HG02970 (cell line): ENCODE data around the gene ADAMTS12.

ENCODE experiments used
- ATAC-seq: cut with Tn5 transposase; IDR thresholded peaks from one replicate; pipeline ENCODE4 v1.9.1; 2021; ENCODE audit warnings: mild to moderate bottlenecking, moderate library complexity, moderate number of reproducible peaks; ENCODE audit not compliant: unreplicated experiment, low FRiP score

The ADAMTS12 gene

GRCh38 chr5:33725806-33726205 lies 166.0 kb downstream of the ADAMTS12 start:
- no peak for ATAC-seq

- ATAC-seq = no peak
Observed at GRCh38 chr5:33721491-33722200, 170.1 kb downstream of the ADAMTS12 start.

- no peak for ATAC-seq
Observed at GRCh38 chr5:33720176-33720575, 171.6 kb downstream of the ADAMTS12 start.

GRCh38 chr5:33719769-33720168 lies 172.0 kb downstream of the ADAMTS12 start:
- no peak for ATAC-seq

GRCh38 chr5:33715661-33716060 lies 176.1 kb downstream of the ADAMTS12 start:
- ATAC-seq = no peak

GRCh38 chr5:33713136-33713765 lies 178.5 kb downstream of the ADAMTS12 start:
- no peak for ATAC-seq

GRCh38 chr5:33712664-33713063 lies 179.1 kb downstream of the ADAMTS12 start:
- no peak for ATAC-seq

GRCh38 chr5:33711094-33711679 lies 180.6 kb downstream of the ADAMTS12 start:
- ATAC-seq = no peak

- no peak for ATAC-seq
Observed at GRCh38 chr5:33702867-33703266, 188.9 kb downstream of the ADAMTS12 start.

- ATAC-seq = no peak
Observed at GRCh38 chr5:33701951-33702350, 189.8 kb downstream of the ADAMTS12 start.

- no peak for ATAC-seq
Observed at GRCh38 chr5:33701251-33701650, 190.5 kb downstream of the ADAMTS12 start.

- no peak for ATAC-seq
Observed at GRCh38 chr5:33696411-33696810, 195.4 kb downstream of the ADAMTS12 start.

- ATAC-seq = no peak
Observed at GRCh38 chr5:33692980-33693379, 198.8 kb downstream of the ADAMTS12 start.

GRCh38 chr5:33691856-33692255 lies 199.9 kb downstream of the ADAMTS12 start:
- no peak for ATAC-seq

- no peak for ATAC-seq
Observed at GRCh38 chr5:33690374-33691135, 201.2 kb downstream of the ADAMTS12 start.

- ATAC-seq = no peak
Observed at GRCh38 chr5:33688526-33688925, 203.3 kb downstream of the ADAMTS12 start.

GRCh38 chr5:33688066-33688465 lies 203.7 kb downstream of the ADAMTS12 start:
- ATAC-seq = no peak

GRCh38 chr5:33685873-33686755 lies 205.7 kb downstream of the ADAMTS12 start:
- no peak for ATAC-seq

- ATAC-seq = no peak
Observed at GRCh38 chr5:33684496-33685159, 207.2 kb downstream of the ADAMTS12 start.

GRCh38 chr5:33679791-33680190 lies 212.0 kb downstream of the ADAMTS12 start:
- no peak for ATAC-seq
